Measurements from ENCODE around the gene KLHL13. TPM values are rescaled to one million over a fixed set of nuclear protein-coding genes. Genes with fewer than 3 reads are reported as not detected.

Gene KLHL13
- total RNA-seq, 1 donor from 2014 or later = 46.9 TPM

GRCh38 chrX:117860517-117860916 lies 256.1 kb downstream of the KLHL13 start:
- TF ChIP-seq CTCF (IDR thresholded peaks at IDR 0.05; ENCODE audit: partially characterized antibody, unreplicated experiment) = no peak
- Mint-ChIP-seq H3K27ac (ENCODE audit: unreplicated experiment) (no peak overlapping the region), H3K9me3 (ENCODE audit: unreplicated experiment) (no peaks in the 10 kb centered on the region), H3K4me3 (ENCODE audit: unreplicated experiment) (no peak overlapping the region), H3K36me3 (ENCODE audit: unreplicated experiment) (no peaks in the 10 kb centered on the region), H3K4me1 (ENCODE audit: low read depth, unreplicated experiment) (peaks cover 1% of the 10 kb centered on the region), H3K27me3 (ENCODE audit: unreplicated experiment) (peaks cover 1% of the 10 kb centered on the region)
- no peak for DNase-seq

DNA sequence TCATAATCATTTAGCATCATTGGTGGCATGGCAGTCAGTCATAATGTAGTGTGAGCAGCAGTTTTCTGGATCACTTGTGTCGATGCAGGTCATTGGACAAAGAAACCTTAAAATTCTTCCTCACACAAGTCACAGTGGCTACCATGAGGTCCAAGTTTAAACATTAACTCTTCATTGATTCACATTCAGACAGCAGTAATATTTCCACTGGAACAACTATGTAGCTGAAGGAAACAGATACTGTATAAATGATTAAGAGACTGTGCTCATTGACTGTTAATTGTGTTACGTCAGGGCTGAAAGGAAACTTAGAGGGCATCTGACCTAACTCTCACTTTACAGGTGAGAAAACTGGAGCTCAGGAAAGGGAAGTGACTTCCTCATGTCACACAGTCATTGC lies 261.8 kb downstream of the KLHL13 start:
- H3K9me3 Mint-ChIP-seq (ENCODE audit: unreplicated experiment) = no peaks in the 10 kb centered on the region
- no peaks in the 10 kb centered on the region for H3K36me3 Mint-ChIP-seq (ENCODE audit: unreplicated experiment)
- H3K4me3 Mint-ChIP-seq (ENCODE audit: unreplicated experiment) = no peak overlapping the region
- DNase-seq = no peak
- H3K4me1 Mint-ChIP-seq (ENCODE audit: low read depth, unreplicated experiment) = peaks cover 1% of the 10 kb centered on the region
- no peaks in the 10 kb centered on the region for H3K27me3 Mint-ChIP-seq (ENCODE audit: unreplicated experiment)
- H3K27ac Mint-ChIP-seq (ENCODE audit: unreplicated experiment) = no peak overlapping the region
- TF ChIP-seq CTCF (IDR thresholded peaks at IDR 0.05; ENCODE audit: partially characterized antibody, unreplicated experiment) = no peak

DNA sequence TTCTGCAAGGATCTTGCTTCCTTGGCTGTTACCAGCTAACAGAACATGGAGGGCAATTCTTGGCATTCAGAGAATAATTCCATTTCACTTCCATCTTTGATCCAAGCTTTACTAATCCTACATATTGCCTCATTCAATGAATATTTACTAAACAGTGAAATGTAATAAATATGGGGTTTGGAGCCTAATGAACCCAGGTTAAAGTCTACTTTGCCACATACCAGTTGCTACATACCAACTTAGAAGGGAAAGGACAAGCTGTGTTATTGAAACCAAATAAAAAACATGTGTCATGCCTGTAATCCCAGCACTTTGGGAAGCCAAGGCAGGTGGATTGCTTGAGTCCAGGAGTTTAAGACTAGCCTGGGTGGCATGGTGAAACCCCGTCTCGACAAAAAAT lies 265.6 kb downstream of the KLHL13 start:
- Mint-ChIP-seq H3K4me1 (ENCODE audit: low read depth, unreplicated experiment) (no peaks in the 10 kb centered on the region), H3K27ac (ENCODE audit: unreplicated experiment) (no peak overlapping the region), H3K4me3 (ENCODE audit: unreplicated experiment) (no peak overlapping the region), H3K27me3 (ENCODE audit: unreplicated experiment) (no peaks in the 10 kb centered on the region), H3K9me3 (ENCODE audit: unreplicated experiment) (no peaks in the 10 kb centered on the region), H3K36me3 (ENCODE audit: unreplicated experiment) (no peaks in the 10 kb centered on the region)
- TF ChIP-seq CTCF (IDR thresholded peaks at IDR 0.05; ENCODE audit: partially characterized antibody, unreplicated experiment) = no peak
- DNase-seq = no peak

Other genes with a start within 250 kb of the KLHL13 start
- 14.6 TPM for gene WDR44, start 229.3 kb upstream of the KLHL13 start, total RNA-seq (ENCODE audit: unreplicated experiment)

Data from glutamatergic neuron (in vitro differentiated cells).